Liver (tissue), 9 donors: ENCODE data around the gene CGB3. TPM values are rescaled to one million over a fixed set of nuclear protein-coding genes. Genes with fewer than 3 reads are reported as not detected.

Source experiments
- DNase-seq: peaks from one replicate; pipeline ENCODE4 v3.0.0-alpha.2; 2017; ENCODE audit warnings: low spot score
- H3K27ac ChIP-seq, 2 donors: one replicate each; pipeline ENCODE4 v1.7.0; 2013; ENCODE audit warnings: inconsistent platforms in 2 of 2, low read length in 2 of 2, control low read depth in 1 of 2, low read depth in 1 of 2, mild to moderate bottlenecking in 1 of 2
- H3K27me3 ChIP-seq, 4 donors: one replicate each; pipeline versions ENCODE4 v1.6.1 to v1.7.0; 2013; ENCODE audit warnings: low read length in 3 of 4, inconsistent platforms in 1 of 4, mild to moderate bottlenecking in 1 of 4, moderate library complexity in 1 of 4; ENCODE audit not compliant: control insufficient read depth in 4 of 4, insufficient read depth in 4 of 4
- H3K36me3 ChIP-seq, 4 donors: one replicate each; pipeline versions ENCODE4 v1.6.1 to v1.7.0; 2013; ENCODE audit warnings: low read length in 3 of 4, mild to moderate bottlenecking in 3 of 4, low read depth in 1 of 4, moderate library complexity in 1 of 4; ENCODE audit not compliant: control insufficient read depth in 4 of 4, insufficient read depth in 3 of 4
- H3K4me1 ChIP-seq, 4 donors: one replicate each; pipeline versions ENCODE4 v1.6.1 to v1.7.0; 2013; ENCODE audit warnings: low read length in 3 of 4, mild to moderate bottlenecking in 3 of 4, moderate library complexity in 1 of 4; ENCODE audit not compliant: control insufficient read depth in 4 of 4, insufficient read depth in 4 of 4
- H3K4me3 ChIP-seq, 3 donors: one replicate each; pipeline versions ENCODE4 v1.6.1 to v1.7.0; 2013; ENCODE audit warnings: low read length in 3 of 3, control low read depth in 1 of 3, low read depth in 1 of 3, mild to moderate bottlenecking in 1 of 3
- H3K9ac ChIP-seq, 2 donors: one replicate each; pipeline ENCODE4 v1.7.0; 2013; ENCODE audit warnings: low read length in 2 of 2, mild to moderate bottlenecking in 2 of 2, moderate library complexity in 2 of 2, control low read depth in 1 of 2, low read depth in 1 of 2
- H3K9me3 ChIP-seq, 4 donors: one replicate each; pipeline versions ENCODE4 v1.6.1 to v1.7.0; 2013; ENCODE audit warnings: low read length in 3 of 4; ENCODE audit not compliant: control insufficient read depth in 4 of 4
- ATF3 ChIP-seq: IDR thresholded peaks from 2 replicates; pipeline ENCODE4 v1.6.1; 2016; ENCODE audit warnings: antibody characterized with exemption
- FOXA1 ChIP-seq: IDR thresholded peaks from 2 replicates; pipeline ENCODE4 v1.6.1; 2016; ENCODE audit warnings: antibody characterized with exemption
- FOXA2 ChIP-seq: IDR thresholded peaks from 2 replicates; pipeline ENCODE4 v1.6.1; 2016; ENCODE audit warnings: antibody characterized with exemption
- GABPA ChIP-seq, 2 donors: IDR thresholded peaks in 1 of 2; conservative IDR thresholded peaks in 1 of 2; 2 replicates each; pipeline ENCODE4 v1.6.1; 2016; ENCODE audit warnings: antibody characterized with exemption in 2 of 2, mild to moderate bottlenecking in 1 of 2, moderate library complexity in 1 of 2
- HNF4A ChIP-seq, 2 donors: conservative IDR thresholded peaks; 2 replicates each; pipeline ENCODE4 v1.6.1; 2016; ENCODE audit warnings: antibody characterized with exemption in 2 of 2, mild to moderate bottlenecking in 2 of 2
- HNF4G ChIP-seq: IDR thresholded peaks from 2 replicates; pipeline ENCODE4 v1.6.1; 2016; ENCODE audit warnings: antibody characterized with exemption
- JUND ChIP-seq, 2 donors: IDR thresholded peaks; 2 replicates each; pipeline ENCODE4 v1.6.1; 2016; ENCODE audit warnings: antibody characterized with exemption in 2 of 2
- MAX ChIP-seq: IDR thresholded peaks from 2 replicates; pipeline ENCODE4 v1.6.1; 2016; ENCODE audit warnings: antibody characterized with exemption
- NR2F2 ChIP-seq: IDR thresholded peaks from 2 replicates; pipeline ENCODE4 v1.6.1; 2016; ENCODE audit warnings: antibody characterized with exemption
- RXRA ChIP-seq, 2 donors: IDR thresholded peaks; 2 replicates each; pipeline ENCODE4 v1.6.1; 2017 to 2018; ENCODE audit warnings: antibody characterized with exemption in 2 of 2, mild to moderate bottlenecking in 1 of 2
- SP1 ChIP-seq: IDR thresholded peaks from 2 replicates; pipeline ENCODE4 v1.6.1; 2018; ENCODE audit warnings: antibody characterized with exemption, mild to moderate bottlenecking
- TAF1 ChIP-seq: conservative IDR thresholded peaks from 2 replicates; pipeline ENCODE4 v1.6.1; 2016; ENCODE audit warnings: antibody characterized with exemption, mild to moderate bottlenecking
- YY1 ChIP-seq: IDR thresholded peaks from 2 replicates; pipeline ENCODE4 v1.6.1; 2016; ENCODE audit warnings: antibody characterized with exemption, mild to moderate bottlenecking
- WGBS: extraction: QIAGEN DNeasy Blood & Tissue Kit; methylation state at CpG from one replicate; pipeline ENCODE4 v1.1.7; 2013; 5-methylcytosine and 5-hydroxymethylcytosine counted together
- polyA plus RNA-seq, 2 donors: library from polyadenylated mRNA; stranded (reverse) in 1 of 2; unstranded in 1 of 2; fragments of 200-250 nt in 1 of 2; fragments of >200 nt in 1 of 2; fragmentation: Nextera tagmentation in 1 of 2; extraction: Ambion mirVana in 1 of 2; gene quantifications; one replicate each; pipeline versions ENCODE4 v1.2.1 to v1.2.3, GENCODE V29; 2013 to 2015
- total RNA-seq, 2 donors: library from RNA; depleted of rRNA; stranded (reverse); fragments of >200 nt; gene quantifications; one replicate each; pipeline ENCODE4 v1.2.3, GENCODE V29; 2014
- TF ChIP-seq, protein P1 (sequence below): IDR thresholded peaks from 2 replicates; pipeline ENCODE4 v1.6.1; 2016; ENCODE audit warnings: antibody characterized with exemption, mild to moderate bottlenecking
- donor health status: healthy.
- donor health status: healthy.
- donor health status: healthy.
- donor health status: healthy.
- donor health status: healthy.

CGB3 gene
- total and polyA plus RNA-seq, 4 donors, result not detected

DNA sequence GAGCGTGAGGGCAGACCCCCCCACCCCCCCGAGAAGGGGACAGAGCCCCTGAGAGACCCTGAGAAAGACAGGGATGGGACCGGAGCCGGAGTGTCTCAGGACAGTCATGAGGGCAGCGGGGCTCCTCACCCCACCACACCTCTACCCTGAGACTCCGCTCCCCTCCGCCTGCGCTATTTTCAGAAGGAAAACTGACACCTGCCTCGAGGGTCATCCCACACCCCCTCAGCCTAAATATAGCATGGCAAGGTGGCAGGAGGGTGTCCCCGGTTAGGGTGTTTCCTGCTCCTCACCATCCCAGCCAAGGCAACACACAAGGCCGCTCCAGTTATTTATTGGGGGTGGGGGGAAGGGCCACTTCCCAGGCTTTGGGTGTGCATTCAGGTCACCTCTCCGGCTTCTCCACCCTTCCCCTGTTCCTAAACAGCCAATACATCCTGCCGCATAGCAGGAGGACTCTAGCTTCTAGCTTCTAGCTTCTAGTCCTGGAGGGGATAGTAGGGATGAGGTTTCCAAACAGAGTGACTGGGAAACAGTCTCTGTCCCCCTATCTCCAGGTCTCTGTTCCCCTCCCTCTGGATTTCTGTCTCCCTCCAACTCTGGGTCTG lies 41.9 kb upstream of the CGB3 start:
- no peak overlapping the region for H3K9ac ChIP-seq
- H3K9me3 ChIP-seq, result no peaks in the 10 kb centered on the region
- no peaks in the 10 kb centered on the region for H3K4me1 ChIP-seq
- no peak overlapping the region for H3K27ac ChIP-seq
- WGBS, result 48% methylated on average over 13 of the region's 13 CpGs
- TF ChIP-seq TAF1, result no peak
- no peak for TF ChIP-seq JUND (IDR thresholded peaks at IDR 0.05)
- no peak for TF ChIP-seq ATF3
- TF ChIP-seq FOXA2, result no peak
- no peak for TF ChIP-seq SP1
- no peak for TF ChIP-seq HNF4G
- no peak for TF ChIP-seq NR2F2
- no peak for TF ChIP-seq RXRA (IDR thresholded peaks at IDR 0.05)
- H3K27me3 ChIP-seq, result peaks cover 0 to 5% (median 0%) of the 10 kb centered on the region in 4 donors
- DNase-seq, result no peak
- no peaks in the 10 kb centered on the region for H3K36me3 ChIP-seq
- no peak overlapping the region for H3K4me3 ChIP-seq

DNA sequence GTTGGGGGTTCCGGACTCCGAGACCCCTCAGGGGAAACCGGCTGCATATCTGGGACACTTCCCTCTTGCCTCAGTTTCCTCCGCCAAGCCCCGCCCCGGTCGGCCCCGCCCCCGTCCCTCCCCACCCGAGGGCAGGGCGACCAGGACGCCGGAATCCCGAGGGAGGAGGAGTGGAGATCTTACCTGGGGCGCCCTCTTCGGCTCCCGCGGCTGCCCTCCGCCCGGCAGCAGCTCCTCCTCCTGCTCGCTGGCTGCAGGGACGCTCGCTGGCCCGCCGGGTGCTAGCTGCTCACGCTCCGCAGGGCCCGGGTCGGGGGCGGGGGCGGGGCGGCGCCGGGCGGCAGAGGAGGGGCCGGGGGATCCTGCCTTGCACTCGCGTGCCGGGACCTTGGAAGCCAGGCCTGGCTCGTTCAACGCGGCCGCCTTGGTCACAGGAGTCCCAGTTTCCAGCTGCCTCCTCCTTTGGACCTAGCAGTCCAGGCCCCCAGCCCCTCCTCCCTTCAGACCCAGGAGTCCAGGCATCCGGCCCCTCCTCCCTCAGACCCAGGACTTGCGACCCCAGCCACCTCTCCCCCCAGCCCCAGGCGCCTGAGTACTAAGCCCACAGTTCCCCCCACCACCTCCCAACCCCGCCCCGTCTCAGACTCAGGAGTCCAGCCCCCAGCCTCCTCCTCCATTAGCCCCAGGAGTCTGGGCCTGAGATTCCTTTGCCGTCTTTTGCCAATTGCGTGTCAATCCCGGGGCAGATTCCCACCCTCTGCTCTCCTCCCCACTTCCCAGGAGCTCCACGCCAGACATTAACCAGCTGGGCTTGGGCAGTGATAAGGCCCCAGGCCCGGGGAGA lies 40.9 kb upstream of the CGB3 start, which contains the start of gene NTF4:
TSS of gene NTF4 (minus strand) at position 51 of the 844 bp plus-strand sequence. CDS start 2,821 bp downstream, outside the sequence.
- TF ChIP-seq TAF1 (no peak), HNF4G (no peak), YY1 (no peak), ATF3 (no peak), GABPA (IDR thresholded peaks at IDR 0.05 in 1 of 2, conservative IDR thresholded peaks at IDR 0.05 in 1 of 2) (no peak)
- 5% methylated on average over 53 of the region's 53 CpGs for WGBS
- Histone ChIP-seq H3K36me3 (no peaks in the 10 kb centered on the region), H3K4me3 (peak within 1 kb of the TSS in 1 of 3 donors; percentile 28), H3K9me3 (no peaks in the 10 kb centered on the region), H3K9ac (no peak within 1 kb of the TSS), H3K4me1 (no peaks in the 10 kb centered on the region), H3K27ac (no peak within 1 kb of the TSS), H3K27me3 (no peaks in the 10 kb centered on the region)
- DNase-seq, result no peak

GRCh38 chr19:49064029-49064629 lies 40.0 kb upstream of the CGB3 start:
- Histone ChIP-seq H3K27me3 (no peaks in the 10 kb centered on the region), H3K4me3 (no peak overlapping the region), H3K27ac (no peak overlapping the region), H3K36me3 (no peaks in the 10 kb centered on the region), H3K9me3 (no peaks in the 10 kb centered on the region), H3K9ac (no peak overlapping the region), H3K4me1 (no peaks in the 10 kb centered on the region)
- no peak for TF ChIP-seq HNF4G
- no peak for TF ChIP-seq FOXA1
- TF ChIP-seq, protein P1, sequence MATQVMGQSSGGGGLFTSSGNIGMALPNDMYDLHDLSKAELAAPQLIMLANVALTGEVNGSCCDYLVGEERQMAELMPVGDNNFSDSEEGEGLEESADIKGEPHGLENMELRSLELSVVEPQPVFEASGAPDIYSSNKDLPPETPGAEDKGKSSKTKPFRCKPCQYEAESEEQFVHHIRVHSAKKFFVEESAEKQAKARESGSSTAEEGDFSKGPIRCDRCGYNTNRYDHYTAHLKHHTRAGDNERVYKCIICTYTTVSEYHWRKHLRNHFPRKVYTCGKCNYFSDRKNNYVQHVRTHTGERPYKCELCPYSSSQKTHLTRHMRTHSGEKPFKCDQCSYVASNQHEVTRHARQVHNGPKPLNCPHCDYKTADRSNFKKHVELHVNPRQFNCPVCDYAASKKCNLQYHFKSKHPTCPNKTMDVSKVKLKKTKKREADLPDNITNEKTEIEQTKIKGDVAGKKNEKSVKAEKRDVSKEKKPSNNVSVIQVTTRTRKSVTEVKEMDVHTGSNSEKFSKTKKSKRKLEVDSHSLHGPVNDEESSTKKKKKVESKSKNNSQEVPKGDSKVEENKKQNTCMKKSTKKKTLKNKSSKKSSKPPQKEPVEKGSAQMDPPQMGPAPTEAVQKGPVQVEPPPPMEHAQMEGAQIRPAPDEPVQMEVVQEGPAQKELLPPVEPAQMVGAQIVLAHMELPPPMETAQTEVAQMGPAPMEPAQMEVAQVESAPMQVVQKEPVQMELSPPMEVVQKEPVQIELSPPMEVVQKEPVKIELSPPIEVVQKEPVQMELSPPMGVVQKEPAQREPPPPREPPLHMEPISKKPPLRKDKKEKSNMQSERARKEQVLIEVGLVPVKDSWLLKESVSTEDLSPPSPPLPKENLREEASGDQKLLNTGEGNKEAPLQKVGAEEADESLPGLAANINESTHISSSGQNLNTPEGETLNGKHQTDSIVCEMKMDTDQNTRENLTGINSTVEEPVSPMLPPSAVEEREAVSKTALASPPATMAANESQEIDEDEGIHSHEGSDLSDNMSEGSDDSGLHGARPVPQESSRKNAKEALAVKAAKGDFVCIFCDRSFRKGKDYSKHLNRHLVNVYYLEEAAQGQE, result no peak
- TF ChIP-seq MAX, result no peak
- no peak for TF ChIP-seq ATF3
- no peak for TF ChIP-seq RXRA (IDR thresholded peaks at IDR 0.05)
- no peak for TF ChIP-seq HNF4A (conservative IDR thresholded peaks at IDR 0.05)
- TF ChIP-seq SP1, result no peak
- TF ChIP-seq FOXA2, result no peak
- 55% methylated on average over 10 of the region's 10 CpGs for WGBS
- DNase-seq, result no peak
